NCI-H524 treated with DMSO at 0.1 percent for 48 hours (cell line): Measurements from ENCODE around the gene CRELD2.

Experiments
- DNase-seq: peaks from one replicate; lab custom pipeline; 2025; lab: John Stamatoyannopoulos, UW

CRELD2 gene

GRCh38 chr22:49967706-49968208 is 49.3 kb downstream of the CRELD2 start:
- DNase-seq = no peak

- no peak for DNase-seq
Observed at GRCh38 chr22:49968313-49968830, 49.9 kb downstream of the CRELD2 start.

GRCh38 chr22:49968831-49969661 is 50.6 kb downstream of the CRELD2 start:
- no peak for DNase-seq

GRCh38 chr22:49969751-49970527 is 51.5 kb downstream of the CRELD2 start:
- no peak for DNase-seq

- DNase-seq = no peak
Observed at GRCh38 chr22:49970528-49971231, 52.2 kb downstream of the CRELD2 start.

- no peak for DNase-seq
Observed at GRCh38 chr22:49971232-49972162, 53.1 kb downstream of the CRELD2 start.

- DNase-seq = no peak
Observed at GRCh38 chr22:49972163-49973017, 54.0 kb downstream of the CRELD2 start.

GRCh38 chr22:49973018-49973961 is 54.9 kb downstream of the CRELD2 start:
- DNase-seq = no peak

GRCh38 chr22:49975543-49976389 is 57.3 kb downstream of the CRELD2 start:
- DNase-seq = no peak

GRCh38 chr22:49976439-49977175 is 58.2 kb downstream of the CRELD2 start:
- no peak for DNase-seq
